Large intestine (tissue), 3 donors: ENCODE results near the gene PDX1. TPM values are rescaled to one million over a fixed set of nuclear protein-coding genes. Genes with fewer than 3 reads are reported as not detected.

Experiments used
- DNase-seq, 2 donors: peaks; one replicate each; pipeline versions ENCODE4 v3.0.0 to v3.0.0-alpha.2; 2013
- H3K27ac ChIP-seq: one replicate; pipeline ENCODE4 v1.5.1; 2013; ENCODE audit warnings: low read length
- H3K27me3 ChIP-seq: 2 replicates; pipeline ENCODE4 v1.6.1; 2013; ENCODE audit warnings: low read length; ENCODE audit not compliant: control insufficient read depth, insufficient read depth
- H3K36me3 ChIP-seq: 2 replicates; pipeline ENCODE4 v1.6.1; 2013; ENCODE audit warnings: low read length; ENCODE audit not compliant: control insufficient read depth, insufficient read depth
- H3K4me1 ChIP-seq: one replicate; pipeline ENCODE4 v1.6.1; 2013; ENCODE audit warnings: low read length; ENCODE audit not compliant: control insufficient read depth, insufficient read depth
- H3K4me3 ChIP-seq: one replicate; pipeline ENCODE4 v1.5.1; 2013; ENCODE audit warnings: low read length
- H3K9me3 ChIP-seq: one replicate; pipeline ENCODE4 v1.6.1; 2013; ENCODE audit warnings: mild to moderate bottlenecking, low read depth, low read length, moderate library complexity; ENCODE audit not compliant: control insufficient read depth
- WGBS: methylation state at CpG from one replicate; pipeline ENCODE4 v1.1.5; 2013; ENCODE audit warnings: low lambda C conversion rate; ENCODE audit not compliant: insufficient coverage; 5-methylcytosine and 5-hydroxymethylcytosine counted together
- polyA plus RNA-seq: library from polyadenylated mRNA; unstranded; fragments of 120-200 nt; gene quantifications from one replicate; pipeline ENCODE4 v1.2.1, GENCODE V29; 2013

PDX1 gene
- polyA plus RNA-seq, 1 donor: 20.0 TPM

- no peak overlapping the region for H3K27ac ChIP-seq
- H3K27me3 ChIP-seq: peaks cover 67% of the 10 kb centered on the region
- H3K9me3 ChIP-seq: peaks cover 13% of the 10 kb centered on the region
- no peak overlapping the region for H3K4me3 ChIP-seq
- peaks cover 18% of the 10 kb centered on the region for H3K4me1 ChIP-seq
- no peak for DNase-seq
- H3K36me3 ChIP-seq: no peaks in the 10 kb centered on the region
Observed at GRCh38 chr13:27929868-27930267, 10.1 kb downstream of the PDX1 start.

- WGBS: no CpG with 5 or more reads among the region's 1 CpG
- Histone ChIP-seq H3K4me1 (peaks cover 10% of the 10 kb centered on the region), H3K27ac (no peak overlapping the region), H3K4me3 (no peak overlapping the region), H3K36me3 (no peaks in the 10 kb centered on the region), H3K9me3 (peaks cover 3% of the 10 kb centered on the region), H3K27me3 (peaks cover 35% of the 10 kb centered on the region)
- DNase-seq: peak in 1 of 2 donors; percentile 66
Observed at GRCh38 chr13:27933118-27933517, 13.3 kb downstream of the PDX1 start.

GRCh38 chr13:27933580-27934328 lies 14.0 kb downstream of the PDX1 start:
- DNase-seq: peak in 1 of 2 donors; percentile 42
- WGBS: 100% methylated on average over 1 of the region's 2 CpGs
- Histone ChIP-seq H3K36me3 (no peaks in the 10 kb centered on the region), H3K9me3 (peaks cover 3% of the 10 kb centered on the region), H3K27me3 (peaks cover 28% of the 10 kb centered on the region), H3K4me3 (no peak overlapping the region), H3K4me1 (peaks cover 4% of the 10 kb centered on the region), H3K27ac (no peak overlapping the region)

GRCh38 chr13:27942972-27943371 lies 23.2 kb downstream of the PDX1 start:
- Histone ChIP-seq H3K4me3 (no peak overlapping the region), H3K4me1 (no peaks in the 10 kb centered on the region), H3K36me3 (no peaks in the 10 kb centered on the region), H3K27me3 (peaks cover 5% of the 10 kb centered on the region), H3K9me3 (no peaks in the 10 kb centered on the region), H3K27ac (no peak overlapping the region)
- DNase-seq: peak in 1 of 2 donors; percentile 42
- no CpG with 5 or more reads among the region's 1 CpG for WGBS

- peaks cover 30% of the 10 kb centered on the region for H3K27me3 ChIP-seq
- H3K4me3 ChIP-seq: peak overlapping the region; percentile 64
- H3K9me3 ChIP-seq: no peaks in the 10 kb centered on the region
- peak; percentile 84 to 96 for DNase-seq
- peaks cover 10% of the 10 kb centered on the region for H3K4me1 ChIP-seq
- H3K27ac ChIP-seq: peak overlapping the region; percentile 94
- no CpG with 5 or more reads among the region's 30 CpGs for WGBS
- H3K36me3 ChIP-seq: no peaks in the 10 kb centered on the region
Observed at GRCh38 chr13:27952876-27953675, 33.3 kb downstream of the PDX1 start.

GRCh38 chr13:27953676-27954405 lies 34.0 kb downstream of the PDX1 start:
- peak; percentile 90 to 94 for DNase-seq
- Histone ChIP-seq H3K36me3 (no peaks in the 10 kb centered on the region), H3K27me3 (peaks cover 33% of the 10 kb centered on the region), H3K4me1 (peaks cover 16% of the 10 kb centered on the region), H3K4me3 (peak overlapping the region; percentile 64), H3K9me3 (no peaks in the 10 kb centered on the region), H3K27ac (peak overlapping the region; percentile 94)
- no CpG with 5 or more reads among the region's 71 CpGs for WGBS

- peaks cover 21% of the 10 kb centered on the region for H3K4me1 ChIP-seq
- peak overlapping the region; percentile 94 for H3K27ac ChIP-seq
- H3K9me3 ChIP-seq: no peaks in the 10 kb centered on the region
- H3K27me3 ChIP-seq: peaks cover 37% of the 10 kb centered on the region
- no CpG with 5 or more reads among the region's 56 CpGs for WGBS
- peak overlapping the region; percentile 64 for H3K4me3 ChIP-seq
- DNase-seq: peak in 1 of 2 donors; percentile 82
- no peaks in the 10 kb centered on the region for H3K36me3 ChIP-seq
Observed at GRCh38 chr13:27954406-27954851, 34.6 kb downstream of the PDX1 start.

GRCh38 chr13:27955014-27955591 lies 35.3 kb downstream of the PDX1 start:
- peak in 1 of 2 donors; percentile 52 for DNase-seq
- 69% methylated on average over 6 of the region's 11 CpGs for WGBS
- Histone ChIP-seq H3K4me1 (peaks cover 26% of the 10 kb centered on the region), H3K9me3 (no peaks in the 10 kb centered on the region), H3K27me3 (peaks cover 41% of the 10 kb centered on the region), H3K4me3 (peak overlapping the region; percentile 64), H3K27ac (peak overlapping the region; percentile 94), H3K36me3 (no peaks in the 10 kb centered on the region)

- peaks cover 6% of the 10 kb centered on the region for H3K36me3 ChIP-seq
- WGBS: 0% methylated on average over 1 of the region's 5 CpGs
- peaks cover 5% of the 10 kb centered on the region for H3K9me3 ChIP-seq
- peak overlapping the region; percentile 49 for H3K27ac ChIP-seq
- DNase-seq: peak in 1 of 2 donors; percentile 68
- H3K4me3 ChIP-seq: no peak overlapping the region
- H3K27me3 ChIP-seq: peaks cover 55% of the 10 kb centered on the region
- H3K4me1 ChIP-seq: peaks cover 32% of the 10 kb centered on the region
Observed at GRCh38 chr13:27956576-27957300, 36.9 kb downstream of the PDX1 start.
